ENCODE results near the gene TMEM115. TPM values are rescaled to one million over a fixed set of nuclear protein-coding genes. Genes with fewer than 3 reads are reported as not detected.

The TMEM115 gene
- total RNA-seq, 2 donors from 2014 or later, result 37.1 to 47.4 TPM

GRCh38 chr3:50339485-50340146 is 19.7 kb downstream of the TMEM115 start:
- TF ChIP-seq, protein P1, sequence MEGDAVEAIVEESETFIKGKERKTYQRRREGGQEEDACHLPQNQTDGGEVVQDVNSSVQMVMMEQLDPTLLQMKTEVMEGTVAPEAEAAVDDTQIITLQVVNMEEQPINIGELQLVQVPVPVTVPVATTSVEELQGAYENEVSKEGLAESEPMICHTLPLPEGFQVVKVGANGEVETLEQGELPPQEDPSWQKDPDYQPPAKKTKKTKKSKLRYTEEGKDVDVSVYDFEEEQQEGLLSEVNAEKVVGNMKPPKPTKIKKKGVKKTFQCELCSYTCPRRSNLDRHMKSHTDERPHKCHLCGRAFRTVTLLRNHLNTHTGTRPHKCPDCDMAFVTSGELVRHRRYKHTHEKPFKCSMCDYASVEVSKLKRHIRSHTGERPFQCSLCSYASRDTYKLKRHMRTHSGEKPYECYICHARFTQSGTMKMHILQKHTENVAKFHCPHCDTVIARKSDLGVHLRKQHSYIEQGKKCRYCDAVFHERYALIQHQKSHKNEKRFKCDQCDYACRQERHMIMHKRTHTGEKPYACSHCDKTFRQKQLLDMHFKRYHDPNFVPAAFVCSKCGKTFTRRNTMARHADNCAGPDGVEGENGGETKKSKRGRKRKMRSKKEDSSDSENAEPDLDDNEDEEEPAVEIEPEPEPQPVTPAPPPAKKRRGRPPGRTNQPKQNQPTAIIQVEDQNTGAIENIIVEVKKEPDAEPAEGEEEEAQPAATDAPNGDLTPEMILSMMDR (IDR thresholded peaks at IDR 0.05), result no peak
- H3K27me3 ChIP-seq, result no peaks in the 10 kb centered on the region
- H3K4me3 ChIP-seq, result peak overlapping the region; percentile 52 to 57
- H3K36me3 ChIP-seq, result no peaks in the 10 kb centered on the region
- peaks cover 0 to 60% of the 10 kb centered on the region in 2 donors for H3K4me1 ChIP-seq
- no peaks in the 10 kb centered on the region for H3K9me3 ChIP-seq
- no peak for DNase-seq (ENCODE audit: low spot score)
- H3K27ac ChIP-seq, result peak overlapping the region; percentile 99

DNA sequence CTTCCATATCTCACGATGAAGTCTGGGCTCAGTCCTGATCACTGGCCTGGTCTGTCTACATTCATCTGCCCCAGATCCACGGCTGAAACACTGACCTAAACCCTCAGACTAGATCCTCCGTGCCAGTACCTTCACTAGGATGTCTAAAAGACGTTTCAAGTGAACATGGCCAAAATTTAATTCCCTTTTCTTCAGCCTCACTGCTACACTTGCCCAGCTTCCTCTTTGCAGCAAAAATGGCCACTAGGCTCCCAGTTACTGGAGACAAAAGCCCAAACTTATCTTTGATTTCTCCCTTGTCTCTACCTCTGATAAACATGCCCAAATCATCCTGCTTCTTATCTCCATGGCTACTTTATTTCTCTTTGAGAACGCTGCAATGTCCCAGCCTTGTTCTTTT is 20.4 kb downstream of the TMEM115 start:
- TF ChIP-seq, protein P1 (IDR thresholded peaks at IDR 0.05), result no peak
- Histone ChIP-seq H3K27me3 (no peaks in the 10 kb centered on the region), H3K9me3 (no peaks in the 10 kb centered on the region), H3K4me1 (peaks cover 0 to 67% of the 10 kb centered on the region in 2 donors), H3K4me3 (peak overlapping the region in 1 of 2 donors; percentile 90), H3K36me3 (no peaks in the 10 kb centered on the region), H3K27ac (peak overlapping the region; percentile 99)
- no peak for DNase-seq (ENCODE audit: low spot score)

DNA sequence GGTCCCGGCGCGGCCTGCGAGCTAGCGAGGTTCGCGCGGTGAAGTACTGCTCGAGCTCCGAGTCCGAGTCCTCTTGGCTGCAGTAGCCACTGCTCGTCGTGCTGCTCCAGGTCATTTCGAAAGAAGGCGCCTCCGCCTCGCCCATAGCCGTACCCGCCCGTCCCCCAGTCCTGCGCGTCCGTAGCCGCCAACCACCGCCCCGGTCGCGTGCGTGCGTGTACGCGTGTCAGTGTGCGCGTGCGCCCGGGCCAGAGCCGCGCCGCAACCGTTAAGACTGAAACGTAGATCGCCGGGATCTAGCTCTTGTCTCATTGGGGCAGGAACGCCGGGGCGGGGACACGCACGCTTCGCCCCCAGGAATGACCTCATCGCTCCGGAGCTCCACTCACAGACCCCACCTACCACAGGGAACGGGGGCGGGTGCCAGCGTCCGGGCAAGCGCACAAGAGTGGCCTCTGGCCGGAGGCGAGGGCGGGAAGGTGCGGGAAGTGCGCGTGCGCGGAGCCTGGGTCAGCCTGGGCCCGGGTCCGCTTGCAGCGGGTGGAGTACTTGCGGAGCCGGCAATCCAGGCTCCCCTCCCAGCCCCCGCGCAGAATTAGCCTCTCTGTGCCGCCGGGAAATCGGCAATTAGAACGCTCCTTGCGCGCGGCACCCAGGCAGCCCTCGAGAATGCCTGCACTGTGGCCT is 22.0 kb downstream of the TMEM115 start:
- Histone ChIP-seq H3K36me3 (peaks cover 7% of the 10 kb centered on the region), H3K9me3 (no peaks in the 10 kb centered on the region), H3K27me3 (no peaks in the 10 kb centered on the region), H3K27ac (peak overlapping the region; percentile 99), H3K4me1 (peaks cover 0 to 83% of the 10 kb centered on the region in 2 donors), H3K4me3 (peak overlapping the region; percentile 63 to 90)
- peak; percentile 100 for DNase-seq (ENCODE audit: low spot score)
- TF ChIP-seq, protein P1 (IDR thresholded peaks at IDR 0.05), result no peak

GRCh38 chr3:50336452-50337174 is 22.7 kb downstream of the TMEM115 start:
- no peaks in the 10 kb centered on the region for H3K27me3 ChIP-seq
- H3K4me3 ChIP-seq, result peak overlapping the region; percentile 63 to 90
- H3K27ac ChIP-seq, result peak overlapping the region; percentile 99
- TF ChIP-seq, protein P1 (IDR thresholded peaks at IDR 0.05), result no peak
- peaks cover 15% of the 10 kb centered on the region for H3K36me3 ChIP-seq
- peaks cover 0 to 87% of the 10 kb centered on the region in 2 donors for H3K4me1 ChIP-seq
- no peak for DNase-seq (ENCODE audit: low spot score)
- H3K9me3 ChIP-seq, result no peaks in the 10 kb centered on the region

- peaks cover 0 to 67% of the 10 kb centered on the region in 2 donors for H3K4me1 ChIP-seq
- no peak for DNase-seq (ENCODE audit: low spot score)
- TF ChIP-seq, protein P1 (IDR thresholded peaks at IDR 0.05), result no peak
- H3K4me3 ChIP-seq, result peak overlapping the region in 1 of 2 donors; percentile 90
- H3K27ac ChIP-seq, result peak overlapping the region; percentile 99
- no peaks in the 10 kb centered on the region for H3K27me3 ChIP-seq
- H3K36me3 ChIP-seq, result peaks cover 36% of the 10 kb centered on the region
- no peaks in the 10 kb centered on the region for H3K9me3 ChIP-seq
These were observed 24.8 kb downstream of the TMEM115 start for GRCh38 chr3:50334339-50335075.

All from right atrium auricular region (tissue), 2 donors.